ENCODE data around the gene DUSP18.

DUSP18 gene

GRCh38 chr22:30701872-30702271 lies 34.2 kb upstream of the DUSP18 start:
- Histone ChIP-seq H3K9me3 (ENCODE audit: insufficient read depth, low read length) (no peaks in the 10 kb centered on the region), H3K4me3 (ENCODE audit: insufficient read length, low read depth) (no peak overlapping the region), H3K27me3 (ENCODE audit: insufficient read depth, insufficient read length) (no peaks in the 10 kb centered on the region), H3K36me3 (ENCODE audit: insufficient read depth, insufficient read length, low read length) (no peaks in the 10 kb centered on the region), H3K4me1 (ENCODE audit: insufficient read depth, insufficient read length) (peaks cover 15% of the 10 kb centered on the region), H3K9ac (ENCODE audit: insufficient read length, low read depth) (no peak overlapping the region)
- no peak for DNase-seq (ENCODE audit: low read depth, low spot score)
- TF ChIP-seq YY1 (IDR thresholded peaks at IDR 0.05; ENCODE audit: insufficient read depth, insufficient read length) (no peak), SUZ12 (IDR thresholded peaks at IDR 0.05; ENCODE audit: extremely low read depth, insufficient read depth, insufficient read length) (no peak), ZNF274 (IDR thresholded peaks at IDR 0.05; ENCODE audit: low read depth, low read length) (no peak)

- no peak for TF ChIP-seq SUZ12 (IDR thresholded peaks at IDR 0.05; ENCODE audit: extremely low read depth, insufficient read depth, insufficient read length)
- no peak for TF ChIP-seq ZNF274 (IDR thresholded peaks at IDR 0.05; ENCODE audit: low read depth, low read length)
- DNase-seq (ENCODE audit: low read depth, low spot score) = no peak
- Histone ChIP-seq H3K9me3 (ENCODE audit: insufficient read depth, low read length) (no peaks in the 10 kb centered on the region), H3K4me3 (ENCODE audit: insufficient read length, low read depth) (no peak overlapping the region), H3K36me3 (ENCODE audit: insufficient read depth, insufficient read length, low read length) (no peaks in the 10 kb centered on the region), H3K27me3 (ENCODE audit: insufficient read depth, insufficient read length) (peaks cover 17% of the 10 kb centered on the region), H3K9ac (ENCODE audit: insufficient read length, low read depth) (no peak overlapping the region), H3K4me1 (ENCODE audit: insufficient read depth, insufficient read length) (peaks cover 3% of the 10 kb centered on the region)
Measured at GRCh38 chr22:30697975-30698374, 30.3 kb upstream of the DUSP18 start.

GRCh38 chr22:30695871-30696655 lies 28.4 kb upstream of the DUSP18 start:
- Histone ChIP-seq H3K27me3 (ENCODE audit: insufficient read depth, insufficient read length) (peaks cover 17% of the 10 kb centered on the region), H3K9me3 (ENCODE audit: insufficient read depth, low read length) (no peaks in the 10 kb centered on the region), H3K36me3 (ENCODE audit: insufficient read depth, insufficient read length, low read length) (no peaks in the 10 kb centered on the region), H3K4me3 (ENCODE audit: insufficient read length, low read depth) (no peak overlapping the region), H3K9ac (ENCODE audit: insufficient read length, low read depth) (peak overlapping the region; percentile 39), H3K4me1 (ENCODE audit: insufficient read depth, insufficient read length) (no peaks in the 10 kb centered on the region)
- no peak for TF ChIP-seq SUZ12 (IDR thresholded peaks at IDR 0.05; ENCODE audit: extremely low read depth, insufficient read depth, insufficient read length)
- TF ChIP-seq ZNF274 (IDR thresholded peaks at IDR 0.05; ENCODE audit: low read depth, low read length) = no peak
- TF ChIP-seq YY1 (IDR thresholded peaks at IDR 0.05; ENCODE audit: insufficient read depth, insufficient read length) = no peak
- DNase-seq (ENCODE audit: low read depth, low spot score) = no peak

GRCh38 chr22:30695351-30695851 lies 27.7 kb upstream of the DUSP18 start:
- peaks cover 17% of the 10 kb centered on the region for H3K27me3 ChIP-seq (ENCODE audit: insufficient read depth, insufficient read length)
- peak overlapping the region; percentile 77 for H3K4me3 ChIP-seq (ENCODE audit: insufficient read length, low read depth)
- peak overlapping the region; percentile 79 for H3K9ac ChIP-seq (ENCODE audit: insufficient read length, low read depth)
- H3K4me1 ChIP-seq (ENCODE audit: insufficient read depth, insufficient read length) = no peaks in the 10 kb centered on the region
- no peaks in the 10 kb centered on the region for H3K9me3 ChIP-seq (ENCODE audit: insufficient read depth, low read length)
- TF ChIP-seq ZNF274 (IDR thresholded peaks at IDR 0.05; ENCODE audit: low read depth, low read length) = no peak
- no peak for TF ChIP-seq SUZ12 (IDR thresholded peaks at IDR 0.05; ENCODE audit: extremely low read depth, insufficient read depth, insufficient read length)
- no peak for TF ChIP-seq YY1 (IDR thresholded peaks at IDR 0.05; ENCODE audit: insufficient read depth, insufficient read length)
- no peak for DNase-seq (ENCODE audit: low read depth, low spot score)
- no peaks in the 10 kb centered on the region for H3K36me3 ChIP-seq (ENCODE audit: insufficient read depth, insufficient read length, low read length)

GRCh38 chr22:30694640-30695350 lies 27.1 kb upstream of the DUSP18 start, which contains the start of gene OSBP2:
TSS of gene OSBP2 (plus strand) at chr22:30694874. CDS start at chr22:30694910, 36 bp downstream.
- DNase-seq (ENCODE audit: low read depth, low spot score) = no peak
- Histone ChIP-seq H3K4me1 (ENCODE audit: insufficient read depth, insufficient read length) (no peaks in the 10 kb centered on the region), H3K9me3 (ENCODE audit: insufficient read depth, low read length) (no peaks in the 10 kb centered on the region), H3K27me3 (ENCODE audit: insufficient read depth, insufficient read length) (peaks cover 17% of the 10 kb centered on the region), H3K9ac (ENCODE audit: insufficient read length, low read depth) (peak within 1 kb of the TSS; percentile 79), H3K36me3 (ENCODE audit: insufficient read depth, insufficient read length, low read length) (no peaks in the 10 kb centered on the region), H3K4me3 (ENCODE audit: insufficient read length, low read depth) (peak within 1 kb of the TSS; percentile 77)
- no peak for TF ChIP-seq SUZ12 (IDR thresholded peaks at IDR 0.05; ENCODE audit: extremely low read depth, insufficient read depth, insufficient read length)
- TF ChIP-seq YY1 (IDR thresholded peaks at IDR 0.05; ENCODE audit: insufficient read depth, insufficient read length) = no peak
- no peak for TF ChIP-seq ZNF274 (IDR thresholded peaks at IDR 0.05; ENCODE audit: low read depth, low read length)

- peaks cover 17% of the 10 kb centered on the region for H3K27me3 ChIP-seq (ENCODE audit: insufficient read depth, insufficient read length)
Measured at GRCh38 chr22:30694171-30694639, 26.5 kb upstream of the DUSP18 start.

GRCh38 chr22:30691204-30691603 lies 23.5 kb upstream of the DUSP18 start:
- Histone ChIP-seq H3K4me1 (ENCODE audit: insufficient read depth, insufficient read length) (no peaks in the 10 kb centered on the region), H3K9me3 (ENCODE audit: insufficient read depth, low read length) (no peaks in the 10 kb centered on the region), H3K36me3 (ENCODE audit: insufficient read depth, insufficient read length, low read length) (no peaks in the 10 kb centered on the region), H3K9ac (ENCODE audit: insufficient read length, low read depth) (no peak overlapping the region), H3K4me3 (ENCODE audit: insufficient read length, low read depth) (no peak overlapping the region), H3K27me3 (ENCODE audit: insufficient read depth, insufficient read length) (peaks cover 14% of the 10 kb centered on the region)
- TF ChIP-seq YY1 (IDR thresholded peaks at IDR 0.05; ENCODE audit: insufficient read depth, insufficient read length) (no peak), SUZ12 (IDR thresholded peaks at IDR 0.05; ENCODE audit: extremely low read depth, insufficient read depth, insufficient read length) (no peak)
- DNase-seq (ENCODE audit: low read depth, low spot score) = no peak

More at GRCh38 chr22:30694171-30694639, 26.5 kb upstream of the DUSP18 start:
- Histone ChIP-seq H3K9ac (ENCODE audit: insufficient read length, low read depth) (peak overlapping the region; percentile 72), H3K36me3 (ENCODE audit: insufficient read depth, insufficient read length, low read length) (no peaks in the 10 kb centered on the region), H3K4me1 (ENCODE audit: insufficient read depth, insufficient read length) (no peaks in the 10 kb centered on the region), H3K4me3 (ENCODE audit: insufficient read length, low read depth) (peak overlapping the region; percentile 64), H3K9me3 (ENCODE audit: insufficient read depth, low read length) (no peaks in the 10 kb centered on the region)
- no peak for TF ChIP-seq YY1 (IDR thresholded peaks at IDR 0.05; ENCODE audit: insufficient read depth, insufficient read length)
- TF ChIP-seq SUZ12 (IDR thresholded peaks at IDR 0.05; ENCODE audit: extremely low read depth, insufficient read depth, insufficient read length) = no peak
- TF ChIP-seq ZNF274 (IDR thresholded peaks at IDR 0.05; ENCODE audit: low read depth, low read length) = no peak
- DNase-seq (ENCODE audit: low read depth, low spot score) = no peak
